ENCODE measurements around the gene LRRC71.

The LRRC71 gene

GRCh38 chr1:156943756-156944155, 23.3 kb downstream of the LRRC71 start:
- in situ Hi-C loops (cut with MboI; ENCODE audit: low sequenced_read_pairs) = no loop called here

GRCh38 chr1:156944268-156944667, 23.8 kb downstream of the LRRC71 start:
- in situ Hi-C loops (cut with MboI; ENCODE audit: low sequenced_read_pairs) = no loop called here

GRCh38 chr1:156944848-156945247, 24.4 kb downstream of the LRRC71 start:
- in situ Hi-C loops (cut with MboI; ENCODE audit: low sequenced_read_pairs) = no loop called here

GRCh38 chr1:156945881-156946661, 25.6 kb downstream of the LRRC71 start:
- in situ Hi-C loops (cut with MboI; ENCODE audit: low sequenced_read_pairs) = no loop called here

- in situ Hi-C loops (cut with MboI; ENCODE audit: low sequenced_read_pairs) = no loop called here
Measured at GRCh38 chr1:156947127-156947526, 26.7 kb downstream of the LRRC71 start.

GRCh38 chr1:156947818-156948525, 27.5 kb downstream of the LRRC71 start:
- in situ Hi-C loops (cut with MboI; ENCODE audit: low sequenced_read_pairs) = no loop called here

GRCh38 chr1:156948708-156949107, 28.3 kb downstream of the LRRC71 start:
- in situ Hi-C loops (cut with MboI; ENCODE audit: low sequenced_read_pairs) = no loop called here

- in situ Hi-C loops (cut with MboI; ENCODE audit: low sequenced_read_pairs) = no loop called here
Measured at GRCh38 chr1:156949127-156949526, 28.7 kb downstream of the LRRC71 start.

- in situ Hi-C loops (cut with MboI; ENCODE audit: low sequenced_read_pairs) = no loop called here
Measured at GRCh38 chr1:156951371-156951770, 30.9 kb downstream of the LRRC71 start.

GRCh38 chr1:156953571-156953970, 33.1 kb downstream of the LRRC71 start:
- in situ Hi-C loops (cut with MboI; ENCODE audit: low sequenced_read_pairs) = no loop called here

GRCh38 chr1:156956333-156956732, 35.9 kb downstream of the LRRC71 start:
- in situ Hi-C loops (cut with MboI; ENCODE audit: low sequenced_read_pairs) = no loop called here

GRCh38 chr1:156957634-156958033, 37.2 kb downstream of the LRRC71 start:
- in situ Hi-C loops (cut with MboI; ENCODE audit: low sequenced_read_pairs) = no loop called here

- in situ Hi-C loops (cut with MboI; ENCODE audit: low sequenced_read_pairs) = no loop called here
Measured at GRCh38 chr1:156958247-156958714, 37.8 kb downstream of the LRRC71 start.

- in situ Hi-C loops (cut with MboI; ENCODE audit: low sequenced_read_pairs) = no loop called here
Measured at GRCh38 chr1:156959414-156959813, 39.0 kb downstream of the LRRC71 start.

- in situ Hi-C loops (cut with MboI; ENCODE audit: low sequenced_read_pairs) = no loop called here
Measured at GRCh38 chr1:156959925-156960324, 39.5 kb downstream of the LRRC71 start.

- in situ Hi-C loops (cut with MboI; ENCODE audit: low sequenced_read_pairs) = no loop called here
Measured at GRCh38 chr1:156961709-156962108, 41.3 kb downstream of the LRRC71 start.

- in situ Hi-C loops (cut with MboI; ENCODE audit: low sequenced_read_pairs) = no loop called here
Measured at GRCh38 chr1:156963621-156964020, 43.2 kb downstream of the LRRC71 start.

GRCh38 chr1:156964441-156964840, 44.0 kb downstream of the LRRC71 start:
- in situ Hi-C loops (cut with MboI; ENCODE audit: low sequenced_read_pairs) = no loop called here

GRCh38 chr1:156969496-156969895, 49.1 kb downstream of the LRRC71 start:
- in situ Hi-C loops (cut with MboI; ENCODE audit: low sequenced_read_pairs) = no loop called here

GRCh38 chr1:156970017-156970416, 49.6 kb downstream of the LRRC71 start:
- in situ Hi-C loops (cut with MboI; ENCODE audit: low sequenced_read_pairs) = no loop called here

- in situ Hi-C loops (cut with MboI; ENCODE audit: low sequenced_read_pairs) = no loop called here
Measured at GRCh38 chr1:156973417-156973816, 53.0 kb downstream of the LRRC71 start.

- in situ Hi-C loops (cut with MboI; ENCODE audit: low sequenced_read_pairs) = no loop called here
Measured at GRCh38 chr1:156975084-156975483, 54.7 kb downstream of the LRRC71 start.

Data from HL-60/S4 treated with phorbol 12-myristate 13-acetate at 8.2 ng/mL for 4 days and 3 days (cell line).